PC-9 (cell line): ENCODE results near the gene TAF4B. TPM values are rescaled to one million over a fixed set of nuclear protein-coding genes. Genes with fewer than 3 reads are reported as not detected.

Source experiments
- BruUV-seq: library from RNA; stranded (reverse); fragments of 400-500 nt; replicated peaks from 2 replicates; lab custom pipeline; 2021; lab: Mats Ljungman, UMichigan
- CTCF ChIA-PET: fragments of 300-600 bp; sonication (Branson Sonifier 250); formaldehyde crosslinking; loops from one replicate; lab custom pipeline; 2022; ENCODE audit warnings: antibody characterized with exemption; lab: Charles Lee
- POLR2A ChIA-PET: fragments of 300-600 bp; sonication (Branson Sonifier 250); formaldehyde crosslinking; loops from one replicate; lab custom pipeline; 2022; ENCODE audit warnings: antibody characterized with exemption; ENCODE audit not compliant: unreplicated experiment; lab: Charles Lee
- DNase-seq, 2 experiments: peaks; one replicate each; pipeline versions ENCODE4 v3.0.0 to v3.0.0-alpha.2; 2015 to 2022; ENCODE audit warnings: mixed read lengths in 1 of 2
- H2AFZ ChIP-seq: fragments of 200-600 bp; sonication (generic); 2 replicates; pipeline ENCODE4 v1.8.1; 2017; ENCODE audit warnings: antibody characterized with exemption
- H3F3A ChIP-seq: fragments of 200-600 bp; sonication (generic); 2 replicates; pipeline ENCODE4 v1.8.1; 2017; ENCODE audit warnings: antibody characterized with exemption, mild to moderate bottlenecking, low read depth; ENCODE audit not compliant: insufficient read depth
- H3K27ac ChIP-seq: fragments of 200-600 bp; sonication (generic); 2 replicates; pipeline ENCODE4 v1.6.1; 2016; ENCODE audit warnings: mixed run types
- H3K27me3 ChIP-seq: fragments of 200-600 bp; sonication (generic); 2 replicates; pipeline ENCODE4 v1.6.1; 2016; ENCODE audit warnings: low read depth, mixed run types; ENCODE audit not compliant: insufficient read depth
- H3K36me3 ChIP-seq: fragments of 200-600 bp; sonication (generic); 2 replicates; pipeline ENCODE4 v1.6.1; 2016; ENCODE audit warnings: low read depth, mixed run types
- H3K4me1 ChIP-seq: fragments of 200-600 bp; sonication (generic); replicated peaks from 2 replicates; pipeline ENCODE4 v1.6.1; 2016; ENCODE audit warnings: mixed run types; ENCODE audit not compliant: insufficient read depth
- H3K4me2 ChIP-seq: fragments of 200-600 bp; sonication (generic); 2 replicates; pipeline ENCODE4 v1.6.1; 2017; ENCODE audit warnings: mixed run types
- H3K4me3 ChIP-seq: fragments of 200-600 bp; sonication (generic); 2 replicates; pipeline ENCODE4 v1.6.1; 2016; ENCODE audit warnings: mixed run types
- H3K79me2 ChIP-seq: fragments of 200-600 bp; sonication (generic); 2 replicates; pipeline ENCODE4 v1.6.1; 2017; ENCODE audit warnings: low read depth, mixed run types
- H3K9me2 ChIP-seq: fragments of 200-600 bp; sonication (generic); 2 replicates; pipeline ENCODE4 v1.8.1; 2017; ENCODE audit warnings: mild to moderate bottlenecking; ENCODE audit not compliant: insufficient read depth
- H3K9me3 ChIP-seq: fragments of 200-600 bp; sonication (generic); 2 replicates; pipeline ENCODE4 v1.8.1; 2016; ENCODE audit warnings: low read depth; ENCODE audit not compliant: insufficient read depth
- H4K20me1 ChIP-seq: fragments of 200-600 bp; sonication (generic); 2 replicates; pipeline ENCODE4 v1.8.1; 2017; ENCODE audit not compliant: insufficient read depth
- EZH2 ChIP-seq: fragments of 200-600 bp; sonication (generic); IDR thresholded peaks from 2 replicates; pipeline ENCODE4 v1.8.0; 2017; ENCODE audit warnings: antibody characterized with exemption, low read depth
- intact Hi-C: fragments of 100-400 bp; cut with micrococcal nuclease; formaldehyde crosslinking; loops from one replicate; pipeline ENCODE4 v1.10.0; 2022; ENCODE audit not compliant: unreplicated experiment
- total RNA-seq: library from RNA; stranded (reverse); gene quantifications from 2 replicates; pipeline ENCODE4 v1.2.3, GENCODE V29; 2021
- TF ChIP-seq, protein P1 (sequence below): fragments of 200-600 bp; sonication (generic); conservative IDR thresholded peaks from 2 replicates; pipeline ENCODE4 v1.6.1; 2017; ENCODE audit warnings: mixed run types, antibody characterized with exemption, mild to moderate bottlenecking, moderate library complexity

TAF4B gene
- total RNA-seq, 1 experiment from 2014 or later: 2.8 TPM

DNA sequence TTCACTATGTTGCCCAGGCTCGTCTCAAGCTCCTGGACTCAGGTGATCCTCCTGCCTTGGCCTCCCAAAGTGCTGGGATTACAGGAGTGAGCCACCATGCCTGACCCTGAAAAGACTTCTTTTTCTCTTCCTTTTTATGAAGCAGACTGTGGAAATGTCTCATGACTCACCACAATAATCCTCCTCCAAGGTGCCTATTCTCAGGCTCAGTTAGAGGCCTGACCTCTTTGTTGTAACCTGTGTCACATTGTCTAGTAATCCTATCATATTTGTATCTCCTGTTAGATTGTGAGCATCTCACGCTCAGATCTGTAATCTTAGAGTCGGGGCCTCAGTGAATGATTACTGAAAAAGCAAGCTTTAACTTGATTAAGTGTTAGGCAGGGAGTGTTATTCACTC lies 18.3 kb upstream of the TAF4B start:
- TF ChIP-seq, protein P1, sequence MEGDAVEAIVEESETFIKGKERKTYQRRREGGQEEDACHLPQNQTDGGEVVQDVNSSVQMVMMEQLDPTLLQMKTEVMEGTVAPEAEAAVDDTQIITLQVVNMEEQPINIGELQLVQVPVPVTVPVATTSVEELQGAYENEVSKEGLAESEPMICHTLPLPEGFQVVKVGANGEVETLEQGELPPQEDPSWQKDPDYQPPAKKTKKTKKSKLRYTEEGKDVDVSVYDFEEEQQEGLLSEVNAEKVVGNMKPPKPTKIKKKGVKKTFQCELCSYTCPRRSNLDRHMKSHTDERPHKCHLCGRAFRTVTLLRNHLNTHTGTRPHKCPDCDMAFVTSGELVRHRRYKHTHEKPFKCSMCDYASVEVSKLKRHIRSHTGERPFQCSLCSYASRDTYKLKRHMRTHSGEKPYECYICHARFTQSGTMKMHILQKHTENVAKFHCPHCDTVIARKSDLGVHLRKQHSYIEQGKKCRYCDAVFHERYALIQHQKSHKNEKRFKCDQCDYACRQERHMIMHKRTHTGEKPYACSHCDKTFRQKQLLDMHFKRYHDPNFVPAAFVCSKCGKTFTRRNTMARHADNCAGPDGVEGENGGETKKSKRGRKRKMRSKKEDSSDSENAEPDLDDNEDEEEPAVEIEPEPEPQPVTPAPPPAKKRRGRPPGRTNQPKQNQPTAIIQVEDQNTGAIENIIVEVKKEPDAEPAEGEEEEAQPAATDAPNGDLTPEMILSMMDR: no peak
- no peak for TF ChIP-seq EZH2
- Histone ChIP-seq H2AFZ (no peak overlapping the region), H3K27me3 (no peaks in the 10 kb centered on the region), H3K36me3 (no peaks in the 10 kb centered on the region), H3F3A (no peaks in the 10 kb centered on the region), H3K79me2 (no peaks in the 10 kb centered on the region), H3K9me2 (no peaks in the 10 kb centered on the region), H3K9me3 (no peaks in the 10 kb centered on the region), H3K27ac (no peak overlapping the region), H4K20me1 (no peaks in the 10 kb centered on the region), H3K4me2 (no peak overlapping the region), H3K4me1 (no peaks in the 10 kb centered on the region), H3K4me3 (no peak overlapping the region)
- CTCF ChIA-PET: no interaction called here
- POLR2A ChIA-PET: no interaction called here
- intact Hi-C loops: no loop called here
- BruUV-seq: no TSS peak
- DNase-seq: no peak

DNA sequence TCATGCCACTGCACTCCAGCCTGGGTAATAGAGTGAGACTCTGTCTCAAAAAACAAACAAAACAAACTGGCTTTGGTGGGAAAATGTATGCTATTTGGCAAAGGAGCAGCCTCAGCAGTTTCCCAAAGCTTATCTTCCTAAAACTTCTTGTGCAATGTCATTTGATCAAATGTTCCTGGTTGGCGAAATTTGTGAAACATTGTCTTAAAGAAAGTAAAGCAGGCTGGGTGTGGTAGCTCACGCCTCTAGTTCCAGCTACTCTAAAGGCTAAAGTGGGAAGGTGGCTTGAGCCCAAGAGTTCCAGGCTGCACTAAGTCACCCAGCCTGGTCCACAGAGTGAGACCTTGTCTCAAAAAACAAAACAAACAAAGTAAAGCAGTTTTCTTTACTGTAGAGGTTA lies 17.3 kb upstream of the TAF4B start:
- H3K4me2 ChIP-seq: no peak overlapping the region
- no peak for DNase-seq
- H3K4me3 ChIP-seq: no peak overlapping the region
- POLR2A ChIA-PET: no interaction called here
- H3K9me2 ChIP-seq: no peaks in the 10 kb centered on the region
- H3K36me3 ChIP-seq: no peaks in the 10 kb centered on the region
- TF ChIP-seq EZH2: no peak
- TF ChIP-seq, protein P1: no peak
- no peaks in the 10 kb centered on the region for H4K20me1 ChIP-seq
- H3F3A ChIP-seq: no peaks in the 10 kb centered on the region
- no peaks in the 10 kb centered on the region for H3K27me3 ChIP-seq
- no TSS peak for BruUV-seq
- H3K79me2 ChIP-seq: no peaks in the 10 kb centered on the region
- H3K9me3 ChIP-seq: no peaks in the 10 kb centered on the region
- intact Hi-C loops: no loop called here
- CTCF ChIA-PET: no interaction called here
- no peaks in the 10 kb centered on the region for H3K4me1 ChIP-seq
- H2AFZ ChIP-seq: no peak overlapping the region
- no peak overlapping the region for H3K27ac ChIP-seq

DNA sequence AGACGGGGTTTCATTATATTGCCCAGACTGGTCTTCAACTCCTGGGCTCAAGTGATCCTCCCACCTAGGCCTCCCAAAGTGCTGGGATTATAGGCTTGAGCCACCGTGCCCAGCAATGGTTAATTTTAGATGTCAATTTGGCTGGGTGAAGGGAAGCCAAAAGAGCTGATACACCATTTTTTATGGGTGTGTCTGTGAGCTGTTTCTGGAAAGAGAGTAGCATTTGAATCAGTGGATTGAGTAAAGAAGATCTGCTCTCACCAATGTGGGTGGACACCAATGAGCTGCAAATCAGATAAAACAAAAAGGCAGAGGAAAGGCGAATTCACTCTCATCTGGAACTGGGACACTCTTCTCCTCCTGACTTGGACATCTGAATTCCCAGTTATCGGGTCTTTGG lies 16.1 kb upstream of the TAF4B start:
- no peaks in the 10 kb centered on the region for H3K9me3 ChIP-seq
- no peaks in the 10 kb centered on the region for H3K36me3 ChIP-seq
- no TSS peak for BruUV-seq
- no peak overlapping the region for H3K27ac ChIP-seq
- TF ChIP-seq, protein P1: no peak
- TF ChIP-seq EZH2: no peak
- H2AFZ ChIP-seq: no peak overlapping the region
- H3K9me2 ChIP-seq: no peaks in the 10 kb centered on the region
- intact Hi-C loops: no loop called here
- H4K20me1 ChIP-seq: no peaks in the 10 kb centered on the region
- H3K79me2 ChIP-seq: no peaks in the 10 kb centered on the region
- H3K4me1 ChIP-seq: no peaks in the 10 kb centered on the region
- POLR2A ChIA-PET: no interaction called here
- no peak for DNase-seq
- H3K27me3 ChIP-seq: no peaks in the 10 kb centered on the region
- no peak overlapping the region for H3K4me3 ChIP-seq
- no peaks in the 10 kb centered on the region for H3F3A ChIP-seq
- H3K4me2 ChIP-seq: no peak overlapping the region
- CTCF ChIA-PET: no interaction called here
